Ishikawa (cell line): ENCODE measurements around the gene CEP120.

ENCODE experiments used
- EGR1 ChIP-seq: IDR thresholded peaks from 2 replicates; pipeline ENCODE4 v1.6.1; 2012
- FOXM1 ChIP-seq: IDR thresholded peaks from 2 replicates; pipeline ENCODE4 v1.6.1; 2012; ENCODE audit warnings: low read depth, borderline replicate concordance
- MAX ChIP-seq: IDR thresholded peaks from 2 replicates; pipeline ENCODE4 v1.6.1; 2012
- RAD21 ChIP-seq: IDR thresholded peaks from 2 replicates; pipeline ENCODE4 v1.6.1; 2012; ENCODE audit warnings: low read depth
- REST ChIP-seq: IDR thresholded peaks from 2 replicates; pipeline ENCODE4 v1.6.1; 2012; ENCODE audit warnings: low read depth, mild to moderate bottlenecking
- TAF1 ChIP-seq: IDR thresholded peaks from 2 replicates; pipeline ENCODE4 v1.6.1; 2012; ENCODE audit warnings: low read depth, mild to moderate bottlenecking
- TEAD4 ChIP-seq: IDR thresholded peaks from 2 replicates; pipeline ENCODE4 v1.6.1; 2012
- USF1 ChIP-seq: IDR thresholded peaks from 2 replicates; pipeline ENCODE4 v1.6.1; 2012
- YY1 ChIP-seq: IDR thresholded peaks from 2 replicates; pipeline ENCODE4 v1.6.1; 2012; ENCODE audit warnings: low read depth
- ZBTB7A ChIP-seq: IDR thresholded peaks from 2 replicates; pipeline ENCODE4 v1.6.1; 2012; ENCODE audit warnings: low read depth

- no peak for TF ChIP-seq EGR1
- no peak for TF ChIP-seq RAD21
- TF ChIP-seq ZBTB7A: no peak
- TF ChIP-seq TEAD4: no peak
- TF ChIP-seq TAF1: no peak
- no peak for TF ChIP-seq USF1
- no peak for TF ChIP-seq MAX
- no peak for TF ChIP-seq FOXM1
- TF ChIP-seq REST: no peak
- TF ChIP-seq YY1: no peak
These were observed 26.3 kb upstream of the CEP120 start for GRCh38 chr5:123449424-123449974.
